Measurements from ENCODE around the gene EHF.

EHF gene

GRCh38 chr11:34674038-34674437 lies 53.1 kb downstream of the EHF start:
- no peak overlapping the region for H3K4me3 ChIP-seq (ENCODE audit: control insufficient read depth, low read depth, low read length)
- no peak for DNase-seq (ENCODE audit: low read depth)
- TF ChIP-seq CTCF (conservative IDR thresholded peaks at IDR 0.05; ENCODE audit: control insufficient read depth, insufficient read depth, low read depth, low read length), result no peak

GRCh38 chr11:34676227-34676626 lies 55.3 kb downstream of the EHF start:
- no peak for DNase-seq (ENCODE audit: low read depth)
- H3K4me3 ChIP-seq (ENCODE audit: control insufficient read depth, low read depth, low read length), result no peak overlapping the region
- TF ChIP-seq CTCF (conservative IDR thresholded peaks at IDR 0.05; ENCODE audit: control insufficient read depth, insufficient read depth, low read depth, low read length), result no peak

- no peak for DNase-seq (ENCODE audit: low read depth)
- no peak for TF ChIP-seq CTCF (conservative IDR thresholded peaks at IDR 0.05; ENCODE audit: control insufficient read depth, insufficient read depth, low read depth, low read length)
- H3K4me3 ChIP-seq (ENCODE audit: control insufficient read depth, low read depth, low read length), result no peak overlapping the region
These were observed 58.8 kb downstream of the EHF start for GRCh38 chr11:34679681-34680080.

- TF ChIP-seq CTCF (conservative IDR thresholded peaks at IDR 0.05; ENCODE audit: control insufficient read depth, insufficient read depth, low read depth, low read length), result no peak
- peak; percentile 50 for DNase-seq (ENCODE audit: low read depth)
- H3K4me3 ChIP-seq (ENCODE audit: control insufficient read depth, low read depth, low read length), result no peak overlapping the region
These were observed 59.3 kb downstream of the EHF start for GRCh38 chr11:34680206-34680605.

GRCh38 chr11:34680918-34681586 lies 60.2 kb downstream of the EHF start:
- no peak for TF ChIP-seq CTCF (conservative IDR thresholded peaks at IDR 0.05; ENCODE audit: control insufficient read depth, insufficient read depth, low read depth, low read length)
- DNase-seq (ENCODE audit: low read depth), result peak; percentile 74
- H3K4me3 ChIP-seq (ENCODE audit: control insufficient read depth, low read depth, low read length), result no peak overlapping the region

GRCh38 chr11:34682825-34683224 lies 61.9 kb downstream of the EHF start:
- TF ChIP-seq CTCF (conservative IDR thresholded peaks at IDR 0.05; ENCODE audit: control insufficient read depth, insufficient read depth, low read depth, low read length), result no peak
- H3K4me3 ChIP-seq (ENCODE audit: control insufficient read depth, low read depth, low read length), result no peak overlapping the region
- DNase-seq (ENCODE audit: low read depth), result peak; percentile 40

GRCh38 chr11:34683396-34683795 lies 62.5 kb downstream of the EHF start:
- TF ChIP-seq CTCF (conservative IDR thresholded peaks at IDR 0.05; ENCODE audit: control insufficient read depth, insufficient read depth, low read depth, low read length), result no peak
- no peak overlapping the region for H3K4me3 ChIP-seq (ENCODE audit: control insufficient read depth, low read depth, low read length)
- DNase-seq (ENCODE audit: low read depth), result no peak

All from fibroblast of mammary gland (primary cell).